B cell (primary cell): ENCODE data around the gene FN3K. TPM values are rescaled to one million over a fixed set of nuclear protein-coding genes. Genes with fewer than 3 reads are reported as not detected.

ENCODE experiments used
- ATAC-seq: fragments of 200-7000 bp; cut with Tn5 transposase; one replicate; pipeline ENCODE4 v1.10.0; 2021; ENCODE audit warnings: low read depth, mild to moderate bottlenecking, moderate number of reproducible peaks, moderate library complexity
- CTCF ChIA-PET: fragments of 350-600 bp; sonication (Branson Sonifier 250); formaldehyde crosslinking; loops from one replicate; lab custom pipeline; 2021; ENCODE audit warnings: antibody characterized with exemption, inconsistent platforms; lab: Charles Lee
- POLR2A ChIA-PET: fragments of 350-600 bp; sonication (Branson Sonifier 250); formaldehyde crosslinking; loops from one replicate; lab custom pipeline; 2021; ENCODE audit warnings: antibody characterized with exemption; lab: Charles Lee
- DNase-seq: peaks from one replicate; pipeline ENCODE4 v3.0.0; 2013
- H2AFZ ChIP-seq: 2 replicates; pipeline ENCODE4 v1.6.1; 2012; ENCODE audit warnings: mild to moderate bottlenecking, low read depth, low read length; ENCODE audit not compliant: insufficient read depth, poor library complexity, severe bottlenecking
- H3K27ac ChIP-seq, 2 donors: 1 replicate in 1 of 2; 2 replicates in 1 of 2; pipeline ENCODE4 v1.5.1; 2012 to 2013; ENCODE audit warnings: low read length in 2 of 2, mild to moderate bottlenecking in 2 of 2, moderate library complexity in 1 of 2
- H3K27me3 ChIP-seq, 4 experiments: fragments of 200-600 bp in 1 of 4; sonication (generic) in 1 of 4; replicated peaks in 1 of 4; 1 replicate in 2 of 4; 2 replicates in 2 of 4; pipeline versions ENCODE4 v1.6.1 to v1.7.0; 2013 to 2016; ENCODE audit warnings: low read length in 3 of 4, mild to moderate bottlenecking in 2 of 4, mixed read lengths in 1 of 4, moderate library complexity in 1 of 4; ENCODE audit not compliant: insufficient read depth in 4 of 4, control insufficient read depth in 3 of 4; ENCODE audit errors: control extremely low read depth in 1 of 4
- H3K36me3 ChIP-seq, 2 experiments: replicated peaks in 1 of 2; 1 replicate in 1 of 2; 2 replicates in 1 of 2; pipeline versions ENCODE4 v1.6.1 to v1.7.1; 2013; ENCODE audit warnings: low read length in 1 of 2; ENCODE audit not compliant: insufficient read depth in 2 of 2, control insufficient read depth in 1 of 2; ENCODE audit errors: control extremely low read depth in 1 of 2, extremely low read depth in 1 of 2
- H3K4me1 ChIP-seq, 2 donors: fragments of 200-600 bp in 1 of 2; sonication (generic) in 1 of 2; 1 replicate in 1 of 2; 2 replicates in 1 of 2; pipeline versions ENCODE4 v1.5.1 to v1.6.1; 2013 to 2017; ENCODE audit warnings: low read length in 2 of 2; ENCODE audit not compliant: control insufficient read depth in 2 of 2, insufficient read depth in 2 of 2
- H3K4me2 ChIP-seq: replicated peaks from 2 replicates; pipeline ENCODE3; 2012; ENCODE audit warnings: mild to moderate bottlenecking, low read depth, low read length; ENCODE audit not compliant: poor library complexity, severe bottlenecking
- H3K4me3 ChIP-seq, 5 experiments: fragments of 200-600 bp in 1 of 5; sonication (generic) in 1 of 5; 1 replicate in 3 of 5; 2 replicates in 2 of 5; pipeline versions ENCODE4 v1.5.1 to v1.7.0; 2011 to 2016; ENCODE audit warnings: low read length in 4 of 5, mild to moderate bottlenecking in 4 of 5, low read depth in 2 of 5, control low read depth in 1 of 5, moderate library complexity in 1 of 5; ENCODE audit not compliant: insufficient read depth in 1 of 5; ENCODE audit errors: control extremely low read depth in 1 of 5, extremely low read depth in 1 of 5
- H3K79me2 ChIP-seq: fragments of 200-600 bp; sonication (generic); one replicate; pipeline ENCODE4 v1.6.0; 2016; ENCODE audit warnings: low read length; ENCODE audit not compliant: control insufficient read depth, insufficient read depth
- H3K9ac ChIP-seq: fragments of 200-600 bp; sonication (generic); 2 replicates; pipeline ENCODE4 v1.6.1; 2017; ENCODE audit warnings: mild to moderate bottlenecking, low read length, moderate library complexity
- H3K9me3 ChIP-seq, 3 donors: one replicate each; pipeline versions ENCODE4 v1.6.1 to v1.7.1; 2013; ENCODE audit warnings: low read length in 2 of 3; ENCODE audit not compliant: control insufficient read depth in 2 of 3, insufficient read depth in 1 of 3; ENCODE audit errors: control extremely low read depth in 1 of 3
- H4K20me1 ChIP-seq: 2 replicates; pipeline ENCODE4 v1.6.0; 2012; ENCODE audit warnings: mild to moderate bottlenecking, low read length; ENCODE audit not compliant: insufficient read depth, control insufficient read depth, poor library complexity, severe bottlenecking
- H3K27ac Mint-ChIP-seq: one replicate; pipeline ENCODE4 v1.8.0; 2021; ENCODE audit warnings: mixed read lengths
- H3K27me3 Mint-ChIP-seq: one replicate; pipeline ENCODE4 v1.8.0; 2021; ENCODE audit warnings: mixed read lengths
- H3K4me1 Mint-ChIP-seq: one replicate; pipeline ENCODE4 v1.8.0; 2021; ENCODE audit warnings: mixed read lengths
- H3K4me3 Mint-ChIP-seq: one replicate; pipeline ENCODE4 v1.8.0; 2021; ENCODE audit warnings: mixed read lengths
- H3K9me3 Mint-ChIP-seq: one replicate; pipeline ENCODE4 v1.8.0; 2022; ENCODE audit warnings: mixed read lengths; ENCODE audit not compliant: insufficient read depth
- EZH2 ChIP-seq: IDR thresholded peaks from 2 replicates; pipeline ENCODE4 v1.6.1; 2012; ENCODE audit warnings: borderline replicate concordance, low read depth, mild to moderate bottlenecking, moderate library complexity, low read length; ENCODE audit not compliant: insufficient read depth, poor library complexity, severe bottlenecking
- WGBS: methylation state at CpG from one replicate; pipeline ENCODE4 v1.1.5; 2013; ENCODE audit warnings: missing lambda C conversion rate; ENCODE audit not compliant: insufficient coverage; 5-methylcytosine and 5-hydroxymethylcytosine counted together
- intact Hi-C: fragments of 100-400 bp; cut with micrococcal nuclease; formaldehyde crosslinking; loops from one replicate; pipeline ENCODE4 v1.10.0; 2022
- polyA plus RNA-seq: library from polyadenylated mRNA; depleted of rRNA; stranded (reverse); fragments of >200 nt; gene quantifications from 2 replicates; pipeline ENCODE4 v1.2.3, GENCODE V29; 2012
- total RNA-seq, 2 donors: library from RNA; stranded (reverse); fragments of 120-200 nt in 1 of 2; gene quantifications; 1 replicate in 1 of 2; 2 replicates in 1 of 2; pipeline versions ENCODE4 v1.2.3 to v1.2.4, GENCODE V29; 2013 to 2022
- TF ChIP-seq, protein P1 (sequence below): fragments of 200-600 bp; IDR thresholded peaks from one replicate; pipeline ENCODE4 v1.8.0; 2022; ENCODE audit warnings: antibody characterized with exemption, mild to moderate bottlenecking

FN3K gene
- total and polyA plus RNA-seq, 2 donors (not counting 1 experiment from before 2014, with no cell fraction given): 1.1 to 2.6 TPM

DNA sequence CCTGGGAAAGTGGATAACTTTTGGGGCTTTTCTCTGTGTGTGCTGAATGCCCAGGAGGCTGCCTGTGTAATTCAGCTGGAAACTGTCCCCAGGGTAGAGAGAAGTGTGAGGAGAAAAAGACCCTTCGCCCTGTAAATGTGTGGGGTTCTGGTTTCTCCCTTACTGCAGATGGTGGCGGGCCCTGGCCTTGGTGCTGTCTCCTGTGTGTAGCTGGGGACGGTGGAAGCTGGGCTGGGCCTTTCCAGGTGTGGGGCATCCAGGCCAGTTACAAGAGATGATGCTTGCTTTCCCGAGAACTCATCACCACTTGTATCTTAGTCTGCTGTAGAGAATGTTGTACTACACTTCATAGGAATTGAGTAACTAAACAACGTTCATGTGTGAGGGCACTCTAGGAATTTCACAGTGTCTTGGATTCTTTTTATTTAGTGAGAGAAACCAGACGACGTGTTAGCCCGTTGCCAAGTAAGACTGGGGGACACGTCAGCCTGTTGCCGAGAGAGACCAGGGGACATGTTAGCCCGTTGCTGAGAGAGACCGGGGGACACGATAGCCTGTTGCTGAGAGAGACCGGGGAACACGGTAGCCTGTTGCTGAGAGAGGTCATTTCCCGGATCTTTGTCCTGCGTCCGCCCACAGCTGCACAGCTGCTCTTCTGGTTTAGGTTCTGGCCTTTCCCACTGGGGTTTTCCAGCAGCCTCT, 59.5 kb downstream of the FN3K start:
- Histone ChIP-seq H3K79me2 (peaks cover 8% of the 10 kb centered on the region), H2AFZ (no peak overlapping the region), H3K27ac (no peak overlapping the region), H3K4me3 (no peak overlapping the region), H4K20me1 (no peaks in the 10 kb centered on the region), H3K36me3 (peaks cover 0 to 13% of the 10 kb centered on the region in 2 experiments), H3K4me1 (no peaks in the 10 kb centered on the region), H3K9me3 (no peaks in the 10 kb centered on the region), H3K9ac (no peak overlapping the region), H3K27me3 (no peaks in the 10 kb centered on the region), H3K4me2 (no peak overlapping the region)
- Mint-ChIP-seq H3K4me3 (no peak overlapping the region), H3K4me1 (no peaks in the 10 kb centered on the region), H3K27ac (no peak overlapping the region), H3K9me3 (no peaks in the 10 kb centered on the region), H3K27me3 (no peaks in the 10 kb centered on the region)
- no peak for DNase-seq
- POLR2A ChIA-PET: no interaction called here
- CTCF ChIA-PET: interaction anchor here (0.7 to 1.8 kb wide), 2 partner anchors 13 to 15 kb away, joined by 3 to 9 read pairs; no protein-coding TSS in a partner anchor
- ATAC-seq: no peak
- intact Hi-C loops: no loop called here
- 95% methylated on average over 17 of the region's 18 CpGs for WGBS
- TF ChIP-seq, protein P1, sequence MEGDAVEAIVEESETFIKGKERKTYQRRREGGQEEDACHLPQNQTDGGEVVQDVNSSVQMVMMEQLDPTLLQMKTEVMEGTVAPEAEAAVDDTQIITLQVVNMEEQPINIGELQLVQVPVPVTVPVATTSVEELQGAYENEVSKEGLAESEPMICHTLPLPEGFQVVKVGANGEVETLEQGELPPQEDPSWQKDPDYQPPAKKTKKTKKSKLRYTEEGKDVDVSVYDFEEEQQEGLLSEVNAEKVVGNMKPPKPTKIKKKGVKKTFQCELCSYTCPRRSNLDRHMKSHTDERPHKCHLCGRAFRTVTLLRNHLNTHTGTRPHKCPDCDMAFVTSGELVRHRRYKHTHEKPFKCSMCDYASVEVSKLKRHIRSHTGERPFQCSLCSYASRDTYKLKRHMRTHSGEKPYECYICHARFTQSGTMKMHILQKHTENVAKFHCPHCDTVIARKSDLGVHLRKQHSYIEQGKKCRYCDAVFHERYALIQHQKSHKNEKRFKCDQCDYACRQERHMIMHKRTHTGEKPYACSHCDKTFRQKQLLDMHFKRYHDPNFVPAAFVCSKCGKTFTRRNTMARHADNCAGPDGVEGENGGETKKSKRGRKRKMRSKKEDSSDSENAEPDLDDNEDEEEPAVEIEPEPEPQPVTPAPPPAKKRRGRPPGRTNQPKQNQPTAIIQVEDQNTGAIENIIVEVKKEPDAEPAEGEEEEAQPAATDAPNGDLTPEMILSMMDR: no peak
- no peak for TF ChIP-seq EZH2

- ATAC-seq: no peak
- H2AFZ ChIP-seq: no peak overlapping the region
- no peak overlapping the region for H3K4me2 ChIP-seq
- H3K27ac ChIP-seq: no peak overlapping the region
- H4K20me1 ChIP-seq: no peaks in the 10 kb centered on the region
- Mint-ChIP-seq H3K4me3 (no peak overlapping the region), H3K9me3 (no peaks in the 10 kb centered on the region), H3K27me3 (no peaks in the 10 kb centered on the region), H3K4me1 (no peaks in the 10 kb centered on the region), H3K27ac (no peak overlapping the region)
- TF ChIP-seq, protein P1: no peak
- no peak for TF ChIP-seq EZH2
- no peaks in the 10 kb centered on the region for H3K4me1 ChIP-seq
- no peak for DNase-seq
- intact Hi-C loops: no loop called here
- ChIA-PET CTCF (interaction anchor here (1.8 kb wide), 1 partner anchor 14 kb away, joined by 9 read pairs; no protein-coding TSS in a partner anchor), POLR2A (no interaction called here)
- H3K36me3 ChIP-seq: peaks cover 0 to 15% of the 10 kb centered on the region in 2 experiments
- WGBS: 98% methylated on average over 14 of the region's 14 CpGs
- peaks cover 6% of the 10 kb centered on the region for H3K79me2 ChIP-seq
- H3K9ac ChIP-seq: no peak overlapping the region
- no peak overlapping the region for H3K4me3 ChIP-seq
- H3K27me3 ChIP-seq: no peaks in the 10 kb centered on the region
- H3K9me3 ChIP-seq: no peaks in the 10 kb centered on the region
Observed at GRCh38 chr17:82795615-82796014, 60.2 kb downstream of the FN3K start.
